Measurements from ENCODE around the gene MGARP.
A peak's percentile ranks its signal among the peaks of the same experiment; 100 is the strongest.
"Not testable (repeated sequence)": the region's sequence is repeated elsewhere in the genome, so short reads cannot be mapped to it uniquely, and the experiment has no call there.

The MGARP gene

DNA sequence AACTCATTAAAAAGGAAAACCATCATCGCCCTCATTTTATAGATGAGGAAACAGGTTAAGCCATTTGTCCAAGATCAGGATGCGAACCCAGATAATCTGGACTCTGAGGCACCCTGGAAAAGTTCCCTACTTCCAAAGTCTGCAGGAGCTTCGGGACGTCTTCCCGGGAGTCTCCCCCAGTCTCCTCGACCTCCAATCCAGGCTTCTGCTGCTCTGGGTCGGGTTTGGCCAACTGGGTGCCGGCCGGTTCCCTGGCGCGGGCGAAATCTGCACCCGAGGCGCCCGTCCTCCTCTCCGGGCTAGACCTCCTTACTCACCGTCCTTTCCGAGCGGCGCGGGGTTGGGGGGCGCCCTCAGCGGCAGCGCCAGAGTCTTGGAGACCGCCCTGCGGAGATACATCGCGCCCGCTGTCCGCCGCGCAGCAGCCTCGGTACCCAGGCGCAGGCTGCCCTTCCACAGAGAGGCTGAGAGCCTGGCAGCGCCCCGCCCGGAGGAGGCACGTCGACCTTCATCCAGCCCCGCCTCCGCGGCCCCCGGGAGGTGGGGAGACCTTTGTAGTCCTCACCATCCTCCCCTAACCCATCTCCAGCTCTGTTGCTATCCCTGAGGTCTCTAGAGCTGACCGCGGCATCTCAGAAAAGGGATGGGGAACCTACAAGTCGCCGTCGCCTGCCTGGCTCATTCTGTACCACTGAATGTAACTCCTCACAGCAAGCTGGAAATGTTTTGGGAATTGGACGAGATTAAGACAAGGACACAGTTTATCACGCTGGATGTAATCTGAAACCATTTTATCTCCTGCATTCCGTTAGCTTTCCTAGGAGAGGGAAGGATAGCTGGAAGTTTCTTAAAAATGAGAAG, at the start of gene MGARP:
MGARP (minus strand) TSS at position 466 of the 861 bp plus-strand sequence; CDS start at position 399, 67 bp downstream.
- no peak for DNase-seq (ENCODE audit: low spot score)

DNA sequence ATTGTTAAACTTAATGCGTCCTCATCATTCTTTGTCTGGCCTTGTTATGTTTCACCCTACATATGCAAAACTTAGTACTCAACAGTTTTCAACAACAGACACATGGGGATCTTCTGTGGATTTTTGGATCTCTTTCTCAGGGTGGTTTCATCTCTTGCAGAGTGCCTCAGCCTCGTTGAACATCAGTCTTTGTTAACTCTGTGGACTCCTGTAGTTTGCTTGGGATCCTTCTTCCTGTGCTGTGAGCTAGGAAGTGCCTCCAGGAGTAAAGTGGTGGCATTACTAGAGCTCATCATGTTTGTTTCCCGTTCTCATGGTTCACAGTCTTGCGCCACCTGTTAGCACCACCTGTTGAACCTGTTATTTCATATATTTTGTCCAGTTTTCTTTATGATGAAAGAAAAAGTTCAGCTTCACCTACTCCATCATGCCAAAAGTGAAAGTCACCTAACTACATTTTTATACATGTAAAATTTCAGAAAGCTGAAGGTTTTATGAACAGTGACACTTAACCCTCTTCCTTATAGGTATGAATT, 49.7 kb upstream of the MGARP start:
- DNase-seq (ENCODE audit: low spot score), result no peak

DNA sequence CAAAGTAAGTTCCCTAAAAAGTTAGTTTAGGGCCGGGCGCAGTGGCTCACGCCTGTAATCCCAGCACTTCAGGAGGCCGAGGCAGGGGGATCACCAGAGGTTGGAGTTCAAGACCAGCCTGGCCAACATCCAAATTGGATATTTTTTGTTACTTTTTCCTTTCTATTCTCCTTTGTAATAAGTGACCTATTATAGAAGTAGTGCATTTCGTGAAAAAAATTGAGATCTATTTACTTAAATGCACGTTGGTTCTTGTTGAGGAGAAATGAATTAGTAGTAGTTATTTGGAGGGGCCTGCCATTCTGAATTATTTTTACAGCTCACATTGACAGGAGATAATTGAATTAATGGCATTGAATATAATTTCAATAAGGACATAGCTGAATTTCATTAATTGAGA, 44.6 kb upstream of the MGARP start:
- no peak for DNase-seq (ENCODE audit: low spot score)

DNA sequence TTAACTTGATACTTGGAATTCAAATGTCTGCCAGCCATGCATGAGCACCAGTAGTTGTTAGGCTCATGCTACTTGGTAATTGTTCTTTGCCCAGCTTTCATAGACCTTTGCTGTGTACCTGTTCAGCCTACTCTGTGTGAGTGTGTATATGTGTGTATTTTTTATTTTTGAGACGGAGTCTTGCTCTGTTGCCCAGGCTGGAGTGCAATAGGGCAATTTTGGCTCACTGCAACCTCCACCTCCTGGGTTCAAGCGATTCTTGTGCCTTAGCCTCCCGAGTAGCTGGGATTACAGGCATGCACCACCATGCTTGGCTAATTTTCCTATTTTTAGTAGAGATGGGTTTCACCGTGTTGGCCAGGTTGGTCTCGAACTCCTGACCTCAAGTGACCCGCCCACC, 42.5 kb upstream of the MGARP start:
- DNase-seq (ENCODE audit: low spot score), result not testable (repeated sequence)

DNA sequence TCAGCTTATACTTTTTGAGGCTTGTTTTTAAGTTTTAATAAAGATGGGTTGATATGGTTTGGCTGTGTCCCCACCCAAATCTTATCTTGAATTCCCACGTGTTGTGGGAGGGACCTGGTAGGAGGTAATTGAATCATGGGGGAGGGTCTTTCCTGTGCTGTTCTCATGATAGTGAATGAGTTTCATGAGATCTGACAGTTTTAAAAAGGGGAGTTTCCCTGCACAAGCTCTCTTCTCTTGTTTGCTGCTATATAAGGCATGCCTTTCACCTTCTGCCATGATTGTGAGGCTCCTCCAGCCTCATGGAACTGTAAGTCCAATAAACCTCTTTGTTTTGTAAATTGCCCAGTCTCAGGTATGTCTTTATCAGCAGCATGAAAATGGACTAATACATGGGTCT, 42.0 kb upstream of the MGARP start:
- DNase-seq (ENCODE audit: low spot score), result not testable (repeated sequence)

DNA sequence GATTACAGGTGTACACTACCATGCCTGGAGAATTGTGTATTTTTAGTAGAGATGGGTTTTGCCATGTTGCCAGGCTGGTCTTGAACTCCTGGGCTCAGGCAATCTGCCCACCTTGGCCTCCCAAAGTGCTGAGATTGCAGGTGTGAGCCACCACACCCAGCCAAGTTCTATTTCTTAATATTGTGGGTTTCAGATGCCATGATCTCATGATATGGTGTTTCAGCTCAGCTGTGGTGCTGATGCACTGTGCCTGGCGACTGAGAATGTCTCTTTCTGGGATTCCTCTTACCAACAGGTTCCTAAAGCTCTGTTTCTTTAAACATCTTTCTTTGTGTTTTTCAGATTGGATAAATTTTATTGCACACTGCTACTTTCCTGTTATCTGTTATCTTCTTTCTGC, 39.5 kb upstream of the MGARP start:
- DNase-seq (ENCODE audit: low spot score), result no peak

DNA sequence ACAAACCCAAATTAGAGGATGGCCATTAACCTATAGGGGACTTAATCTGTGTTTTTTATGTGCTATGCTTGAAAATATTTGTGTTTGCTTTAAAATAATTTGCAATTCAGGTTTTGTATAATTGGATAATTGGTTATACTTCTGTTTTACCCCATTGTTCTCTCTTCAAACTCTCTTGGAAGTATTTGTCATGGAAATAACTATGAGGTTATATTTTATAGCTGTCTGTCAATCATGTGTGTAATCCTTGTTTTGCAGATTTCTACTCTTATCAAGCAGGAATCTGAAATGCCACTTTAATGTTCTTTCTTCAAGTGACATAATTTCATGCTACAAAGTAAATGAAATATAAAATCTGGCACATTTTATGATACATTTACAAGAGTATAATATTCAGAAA, 37.6 kb upstream of the MGARP start:
- no peak for DNase-seq (ENCODE audit: low spot score)

DNA sequence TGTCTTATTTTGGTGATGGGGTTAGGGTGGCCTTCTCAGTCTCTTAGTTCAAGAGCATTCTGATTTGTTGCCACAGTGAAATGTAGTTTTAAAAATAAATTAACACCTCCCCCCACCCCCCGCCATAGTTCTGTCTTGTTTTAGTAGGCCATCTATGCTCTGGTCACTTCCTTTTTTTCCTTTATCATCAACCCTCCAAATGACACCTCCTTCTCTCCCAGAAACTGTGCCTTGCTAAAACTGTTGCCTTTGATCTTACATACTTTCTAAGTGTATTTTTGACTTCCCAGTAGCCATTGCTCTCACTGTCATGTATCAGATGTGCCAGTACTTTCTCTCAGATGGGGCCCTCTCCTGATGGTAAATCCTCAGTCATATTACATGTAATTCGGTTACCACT, 36.7 kb upstream of the MGARP start:
- DNase-seq (ENCODE audit: low spot score), result no peak

DNA sequence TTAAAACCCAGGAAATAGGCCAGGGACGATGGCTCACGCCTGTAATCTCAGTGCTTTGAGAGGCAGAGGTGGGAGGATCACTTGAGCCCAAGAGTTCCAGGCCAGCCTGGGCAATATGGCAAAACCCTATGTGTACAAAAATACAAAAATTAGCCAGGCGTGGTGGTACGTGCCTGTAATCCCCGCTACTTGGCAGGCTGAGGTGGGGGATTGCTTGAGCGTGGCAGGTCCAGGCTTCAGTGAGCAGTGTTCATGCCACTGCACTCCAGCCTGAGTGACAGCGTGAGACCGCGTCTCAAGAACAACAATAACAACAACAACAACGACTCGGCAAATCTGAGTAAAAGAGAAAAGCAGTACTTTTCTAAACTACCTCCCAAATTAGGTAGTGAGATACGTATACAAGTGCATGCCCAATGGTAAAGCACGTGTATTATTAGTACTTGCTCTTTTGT, 35.2 kb upstream of the MGARP start:
- DNase-seq (ENCODE audit: low spot score), result no peak

DNA sequence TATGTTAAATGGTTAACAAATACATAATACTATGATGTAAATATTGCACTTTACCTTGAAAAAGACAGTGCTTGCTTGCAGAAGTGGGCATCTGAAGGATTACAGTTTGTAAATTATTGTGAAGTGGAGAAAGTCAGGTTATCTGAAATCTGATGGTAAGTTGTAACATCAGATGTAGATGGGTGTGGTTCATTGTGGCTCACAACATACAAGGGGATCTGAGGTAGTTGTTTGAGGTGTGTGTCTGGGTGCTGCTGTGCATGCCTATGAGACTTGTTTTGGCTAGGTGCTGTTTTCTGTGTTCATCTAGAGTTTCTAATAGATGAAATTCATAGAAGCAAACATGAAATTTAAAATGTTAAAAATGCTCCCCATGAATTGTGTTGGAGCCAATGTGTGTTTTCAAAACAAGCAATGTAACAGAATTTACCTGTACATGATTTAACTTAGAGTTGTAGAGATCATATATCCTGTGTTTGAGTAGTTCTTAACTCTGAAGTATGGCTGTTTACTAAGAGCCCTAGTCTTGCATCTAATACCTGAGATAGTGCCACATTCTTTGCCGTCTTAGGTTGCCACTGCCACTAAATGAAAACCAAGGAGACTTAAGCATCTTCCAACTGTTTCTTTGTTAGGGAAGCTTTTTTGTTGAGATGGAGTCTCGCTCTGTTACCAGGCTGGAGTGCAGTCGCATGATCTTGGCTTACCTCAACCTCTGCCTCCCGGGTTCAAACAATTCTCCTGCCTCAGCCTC, 34.2 kb upstream of the MGARP start:
- DNase-seq (ENCODE audit: low spot score), result no peak

DNA sequence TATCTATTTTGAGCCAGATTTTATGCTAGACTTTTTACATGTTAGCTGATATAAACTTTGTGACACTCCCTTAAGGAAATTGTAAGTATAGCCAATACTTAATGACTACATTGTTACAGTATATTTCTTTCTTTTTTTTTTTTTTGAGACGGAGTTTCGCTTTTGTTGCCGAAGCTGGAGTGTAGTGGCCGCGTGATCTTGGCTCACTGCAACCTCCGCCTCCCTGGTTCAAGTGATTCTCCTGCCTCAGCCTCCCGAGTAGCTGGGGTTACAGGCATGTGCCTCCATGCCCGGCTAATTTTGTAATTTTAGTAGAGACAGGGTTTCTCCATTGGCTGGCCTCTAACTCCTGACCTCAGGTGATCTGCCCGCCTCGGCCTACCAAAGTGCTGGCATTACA, 33.4 kb upstream of the MGARP start:
- not testable (repeated sequence) for DNase-seq (ENCODE audit: low spot score)

DNA sequence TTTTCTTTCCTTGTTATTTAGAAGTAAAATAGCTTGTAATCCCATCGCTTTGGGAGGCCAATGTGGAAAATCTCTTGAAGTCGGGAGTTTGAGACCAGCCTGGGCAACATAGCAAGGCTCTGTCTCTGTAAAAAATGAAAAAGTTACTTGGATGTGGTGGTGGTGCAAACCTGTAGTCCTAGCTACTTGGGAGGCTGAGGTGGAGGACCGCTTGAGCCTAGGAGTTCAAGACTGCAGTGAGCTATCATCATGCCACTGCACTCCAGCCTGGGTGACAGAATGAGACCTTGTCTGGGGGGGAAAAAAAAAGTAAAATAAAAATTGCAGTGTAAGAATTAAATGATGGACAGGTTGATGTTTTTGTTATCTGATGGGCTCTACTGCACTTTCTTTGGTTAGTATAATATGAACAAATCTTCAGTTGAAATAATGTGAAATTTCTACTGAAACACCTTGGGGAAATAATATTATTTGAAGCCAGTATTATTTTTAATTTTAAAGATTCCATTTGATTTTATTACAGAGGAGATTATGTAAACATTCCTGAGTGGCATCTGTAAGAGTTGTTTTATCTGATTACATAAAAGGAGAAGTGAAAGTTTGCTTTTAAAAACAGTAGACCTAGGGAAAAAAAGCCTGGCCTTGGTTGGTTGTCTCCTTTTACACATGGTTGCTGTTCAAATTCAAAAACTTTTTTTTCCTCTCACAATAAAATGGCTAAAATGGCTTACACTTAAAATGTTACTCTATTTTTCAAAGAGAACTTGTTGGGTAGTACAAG, 32.7 kb upstream of the MGARP start:
- no peak for DNase-seq (ENCODE audit: low spot score)

DNA sequence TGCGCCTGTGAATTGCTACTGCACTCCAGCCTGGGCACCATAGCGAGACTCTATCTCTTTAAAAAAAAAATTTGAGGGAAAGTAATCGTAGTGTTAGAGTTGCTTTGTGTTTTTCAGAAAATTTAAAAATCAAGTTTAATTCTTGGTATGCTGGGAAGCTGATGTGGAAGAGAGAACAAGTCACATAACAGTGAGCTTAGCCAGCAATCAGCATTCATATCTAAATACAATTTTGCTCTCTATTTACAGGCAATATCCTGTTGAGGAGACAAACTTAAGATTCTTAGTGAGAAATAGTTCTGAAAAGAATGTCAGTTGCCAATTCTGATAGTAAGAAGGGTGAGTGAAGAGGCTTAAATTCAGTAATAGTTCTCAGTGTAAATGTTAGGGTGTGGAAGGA, 31.9 kb upstream of the MGARP start:
- DNase-seq (ENCODE audit: low spot score), result no peak

DNA sequence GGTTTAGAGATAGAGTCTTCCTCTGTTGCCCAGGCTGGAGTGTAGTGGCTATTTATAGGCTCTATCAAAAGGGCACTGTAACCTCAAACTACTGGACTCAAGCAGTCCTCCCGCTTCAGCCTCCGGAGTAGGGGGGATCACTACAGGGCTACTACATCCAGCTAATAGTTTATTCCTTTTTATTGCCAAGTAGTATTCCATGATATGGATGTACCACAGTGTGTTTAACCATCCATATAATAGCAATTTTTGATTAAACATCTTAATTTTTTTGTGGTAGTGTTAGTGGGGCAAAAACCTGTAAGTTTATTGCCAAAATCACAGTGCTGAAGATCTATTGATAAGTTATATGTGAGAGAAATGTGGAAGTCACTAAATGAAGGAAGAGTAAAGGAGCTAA, 24.9 kb upstream of the MGARP start:
- no peak for DNase-seq (ENCODE audit: low spot score)

DNA sequence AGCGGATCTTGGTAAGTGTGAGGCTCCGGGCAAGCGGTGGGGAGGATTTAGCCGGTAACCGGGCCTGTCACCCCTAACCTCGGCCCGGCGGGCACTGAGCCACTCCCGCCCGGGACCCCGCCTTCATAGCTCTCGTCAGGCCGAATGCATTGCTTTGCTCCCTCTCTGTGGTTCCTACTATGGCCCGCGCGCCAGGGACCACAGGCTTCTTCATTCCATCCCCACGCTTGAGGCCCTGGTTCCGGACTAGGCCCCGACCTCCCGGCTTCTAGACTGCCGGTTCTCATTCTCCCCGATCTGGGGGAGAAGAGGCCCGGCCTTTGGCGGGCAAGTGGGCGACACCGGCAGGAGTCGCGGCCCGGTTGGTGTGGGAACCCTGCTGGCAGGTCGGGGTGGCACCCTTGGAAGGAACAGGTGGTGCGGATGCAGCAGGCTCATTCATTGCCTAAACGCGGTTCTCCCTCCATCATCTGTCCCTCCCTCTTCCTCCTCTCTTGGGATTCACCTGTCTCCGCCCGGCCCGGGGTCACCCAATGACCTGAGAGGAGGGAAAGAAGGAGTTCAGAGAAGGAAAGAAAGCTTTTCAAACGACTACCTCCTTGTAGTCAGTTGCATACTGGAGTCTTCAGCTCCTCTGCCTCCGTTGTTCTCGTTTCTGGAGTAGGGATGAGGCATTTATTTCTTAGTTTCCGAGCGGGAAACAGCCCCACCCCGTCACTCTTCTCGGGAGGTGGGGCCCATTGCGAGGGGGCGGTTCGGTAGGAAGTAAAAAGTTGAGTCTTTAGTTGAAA, 22.0 kb upstream of the MGARP start, which contains the start of gene NDUFC1:
NDUFC1 (minus strand) TSS at position 657 of the 791 bp plus-strand sequence. CDS start 6,679 bp downstream, outside the sequence.
- DNase-seq (ENCODE audit: low spot score), result peak; percentile 78

DNA sequence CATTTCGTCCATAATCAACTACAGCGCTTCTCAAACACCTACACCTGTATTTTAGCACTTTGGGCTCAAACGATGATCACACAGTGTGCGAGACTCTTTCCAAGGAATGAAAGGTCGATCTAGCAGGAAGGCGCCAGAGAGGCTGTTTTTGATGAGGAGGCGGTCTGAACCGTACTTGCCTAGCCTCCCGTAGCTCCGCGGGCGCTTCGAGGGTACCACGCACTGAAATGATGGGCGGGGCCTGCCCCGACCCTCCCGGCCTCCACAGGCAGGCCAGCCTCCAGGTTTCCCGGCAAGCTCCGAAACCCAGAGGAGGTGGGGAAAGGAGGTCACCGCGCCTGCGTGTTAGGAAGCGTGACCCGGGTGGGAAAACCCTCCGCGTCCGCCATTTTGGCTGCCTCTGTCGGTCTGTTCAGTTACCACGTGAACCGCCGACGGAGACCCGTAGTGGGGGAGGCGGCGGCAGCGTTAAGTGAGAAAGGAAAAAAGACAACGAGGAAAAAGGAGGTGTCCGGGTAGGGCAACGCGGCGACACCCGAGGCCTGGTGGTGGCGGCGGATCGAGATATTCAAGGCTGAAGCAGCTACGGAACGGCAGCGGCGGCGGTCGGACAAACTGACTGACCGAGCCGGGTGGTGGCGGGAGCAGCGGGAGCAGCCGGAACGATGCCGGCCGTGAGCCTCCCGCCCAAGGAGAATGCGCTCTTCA, 21.2 kb upstream of the MGARP start, which contains the start of gene NAA15:
NAA15 (plus strand) TSS at position 393 of the 708 bp plus-strand sequence; CDS start at position 666, 273 bp downstream.
- peak; percentile 97 for DNase-seq (ENCODE audit: low spot score)

DNA sequence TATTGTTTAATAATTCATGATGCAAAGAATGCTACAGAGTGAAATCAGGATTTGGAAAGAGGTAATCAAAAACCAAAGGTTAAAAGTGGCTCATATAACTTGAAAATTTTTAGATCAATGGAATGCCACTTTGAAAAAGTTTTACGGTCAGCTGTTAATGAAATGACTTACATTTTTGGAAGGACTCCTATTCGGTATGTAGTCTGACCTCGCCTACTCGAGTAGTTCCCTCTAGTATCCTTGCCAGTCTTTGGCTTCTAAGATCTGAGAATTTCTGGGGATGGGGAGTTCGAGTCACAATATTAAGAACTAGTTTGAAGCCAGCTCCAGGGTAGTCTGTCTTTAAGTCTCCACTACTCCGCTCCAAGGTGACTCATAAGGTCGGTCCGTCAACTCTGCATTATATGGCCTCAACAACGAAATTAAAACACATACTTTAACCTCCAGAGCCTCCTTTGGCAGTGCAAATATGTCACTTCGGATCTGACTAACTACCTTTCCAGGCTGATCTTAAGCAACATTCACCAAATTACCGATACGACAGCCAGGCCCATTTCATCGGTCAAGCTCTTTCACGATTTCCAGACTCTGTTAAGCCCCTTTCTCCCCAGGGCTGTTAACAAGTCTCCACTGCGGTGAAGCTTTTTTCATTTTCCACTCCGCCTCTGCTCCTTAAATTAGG, 20.5 kb upstream of the MGARP start:
- DNase-seq (ENCODE audit: low spot score), result peak; percentile 88

DNA sequence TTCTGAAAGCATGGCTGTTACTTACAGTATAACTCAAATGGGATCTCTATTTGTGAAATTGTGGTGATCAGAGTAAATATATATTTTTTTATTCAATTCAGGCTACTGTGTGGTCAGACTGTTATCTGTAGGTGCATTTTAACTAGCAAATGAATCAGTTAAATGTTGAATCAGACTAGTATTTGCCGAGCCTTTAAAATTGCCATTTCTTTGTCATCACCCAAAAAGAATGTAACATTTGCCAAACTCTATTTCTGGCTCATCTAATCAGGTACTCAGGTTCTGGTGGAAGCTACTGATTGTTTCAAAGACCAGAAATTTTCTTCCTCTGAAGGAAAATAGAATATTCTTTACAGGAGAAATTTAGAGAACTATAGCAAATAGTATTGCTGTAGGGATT, 19.5 kb upstream of the MGARP start:
- DNase-seq (ENCODE audit: low spot score), result peak; percentile 70

DNA sequence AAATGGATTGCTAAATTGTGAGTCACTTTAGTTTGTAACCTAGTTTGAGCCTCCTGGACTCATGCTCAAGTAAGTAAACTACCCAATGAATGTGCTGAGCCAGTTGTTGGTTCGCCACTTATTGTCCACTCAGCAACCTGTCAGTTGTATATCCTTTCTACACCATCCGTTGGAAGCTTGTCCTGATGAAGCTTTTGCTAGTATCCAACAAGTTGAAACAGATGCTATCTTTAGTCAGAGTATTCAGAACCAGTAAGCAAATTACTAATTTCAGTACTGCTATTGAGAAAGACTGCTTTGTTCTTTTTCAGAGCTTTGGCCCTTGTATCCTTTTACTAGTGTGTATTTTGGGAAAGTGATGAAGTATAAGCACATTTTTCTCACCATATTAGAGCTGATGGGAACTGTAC, 17.0 kb upstream of the MGARP start:
- DNase-seq (ENCODE audit: low spot score), result peak; percentile 82

DNA sequence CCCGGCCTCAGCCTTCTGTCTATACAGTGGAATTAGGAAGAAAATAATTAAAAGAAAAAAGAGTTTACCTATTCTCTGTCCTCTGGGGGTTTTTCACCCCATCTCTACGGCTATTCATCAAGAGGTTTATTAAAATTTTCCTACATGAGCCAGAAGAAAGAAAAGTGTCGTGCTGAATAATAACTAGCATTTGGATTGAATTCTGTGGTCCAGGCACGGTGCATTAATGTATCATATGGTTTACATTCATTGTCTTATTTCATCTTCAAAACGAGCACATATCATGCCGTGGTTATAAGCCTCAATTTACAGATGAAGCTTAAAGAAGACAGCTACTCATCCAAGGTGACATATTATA, 15.9 kb upstream of the MGARP start:
- DNase-seq (ENCODE audit: low spot score), result peak; percentile 30

All from RKO (cell line).